Sigmoid colon (tissue), 4 donors: ENCODE measurements around the gene OR2AT4.

Experiments used
- CTCF ChIP-seq, 4 experiments: fragments of 450-650 bp in 3 of 4; fragments of 200-600 bp in 1 of 4; IDR thresholded peaks; one replicate each; pipeline ENCODE4 v1.5.1; 2016 to 2019; ENCODE audit warnings: antibody characterized with exemption in 4 of 4, mild to moderate bottlenecking in 3 of 4, moderate library complexity in 2 of 4
- EP300 ChIP-seq, 4 donors: sonication (generic); formaldehyde crosslinking; IDR thresholded peaks; one replicate each; pipeline ENCODE4 v1.6.1; 2017; ENCODE audit warnings: antibody characterized with exemption in 4 of 4
- POLR2AphosphoS5 ChIP-seq, 4 donors: sonication (generic); formaldehyde crosslinking; IDR thresholded peaks; one replicate each; pipeline ENCODE4 v1.6.1; 2017; ENCODE audit warnings: antibody characterized with exemption in 4 of 4

- TF ChIP-seq CTCF (IDR thresholded peaks at IDR 0.05) (no peak), POLR2AphosphoS5 (IDR thresholded peaks at IDR 0.05) (no peak), EP300 (IDR thresholded peaks at IDR 0.05) (no peak)
Observed at GRCh38 chr11:75107187-75107586, 10.5 kb upstream of the OR2AT4 start.
